ENCODE measurements around the gene HELZ2.
A peak's percentile ranks its signal among the peaks of the same experiment; 100 is the strongest.

The HELZ2 gene

DNA sequence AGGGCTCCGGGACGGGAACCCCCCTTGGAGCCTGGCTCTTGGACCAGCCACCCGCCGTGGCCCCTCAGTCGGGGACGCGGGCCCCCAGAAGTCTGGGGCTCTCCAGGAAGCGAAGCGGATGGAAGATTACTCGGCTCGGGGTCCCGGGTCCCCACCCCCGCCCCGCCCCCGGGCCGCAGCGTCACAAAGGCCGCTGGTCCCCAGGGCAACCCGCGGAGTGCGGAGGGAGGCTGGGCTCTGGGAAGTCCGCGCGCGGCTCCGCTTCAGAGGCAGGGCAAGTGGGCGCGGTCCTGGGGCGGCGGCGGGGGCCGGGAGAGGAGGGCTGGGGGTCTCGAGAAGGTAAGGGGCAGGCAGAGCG lies 20.1 kb downstream of the HELZ2 start, which contains the start of gene FNDC11:
Gene FNDC11, plus strand, starts transcription at position 227 of the 358 bp plus-strand sequence. CDS start 1,505 bp downstream, outside the sequence.
- DNase-seq (ENCODE audit: low spot score) (no peak), FAIRE-seq (no peak)

DNA sequence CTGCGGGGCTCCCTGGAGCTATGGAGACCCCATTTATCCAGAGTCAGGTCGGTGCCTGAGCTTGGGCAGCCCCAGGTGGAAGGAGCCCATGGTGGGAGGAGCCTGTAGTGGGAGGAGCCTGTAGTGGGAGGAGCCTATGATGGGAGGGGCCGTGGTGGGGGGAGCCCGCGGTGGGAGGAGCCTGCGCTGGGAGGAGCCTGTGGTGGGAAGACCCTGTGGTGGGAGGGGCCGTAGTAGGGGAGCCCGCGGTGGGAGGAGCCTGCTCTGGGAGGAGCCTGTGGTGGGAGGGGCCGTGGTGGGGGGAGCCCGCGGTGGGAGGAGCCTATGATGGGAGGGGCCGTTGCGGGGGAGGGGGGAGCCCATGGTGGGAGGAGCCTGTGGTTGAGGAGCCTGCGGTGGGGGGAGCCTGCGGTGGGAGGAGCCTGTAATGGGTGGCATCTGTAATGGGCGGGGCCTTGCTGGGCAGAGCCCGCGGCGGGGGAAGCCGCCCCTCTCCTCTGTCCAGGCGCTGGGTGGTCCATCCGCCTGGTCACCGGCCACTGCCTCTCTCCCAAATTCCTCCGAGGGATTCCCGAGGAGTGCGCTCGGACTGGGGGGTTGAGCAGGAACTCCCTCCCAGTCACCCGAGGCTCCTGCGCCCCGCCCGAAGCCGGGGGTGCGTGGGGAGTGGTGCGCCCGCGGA lies 20.6 kb downstream of the HELZ2 start:
- DNase-seq (ENCODE audit: low spot score) (peak; percentile 62), FAIRE-seq (peak; percentile 88)

GRCh38 chr20:63552481-63553249 lies 21.4 kb downstream of the HELZ2 start:
- DNase-seq (ENCODE audit: low spot score) (no peak), FAIRE-seq (no peak)

- FAIRE-seq (no peak), DNase-seq (ENCODE audit: low spot score) (no peak)
Measured at GRCh38 chr20:63551068-63551467, 23.0 kb downstream of the HELZ2 start.

DNA sequence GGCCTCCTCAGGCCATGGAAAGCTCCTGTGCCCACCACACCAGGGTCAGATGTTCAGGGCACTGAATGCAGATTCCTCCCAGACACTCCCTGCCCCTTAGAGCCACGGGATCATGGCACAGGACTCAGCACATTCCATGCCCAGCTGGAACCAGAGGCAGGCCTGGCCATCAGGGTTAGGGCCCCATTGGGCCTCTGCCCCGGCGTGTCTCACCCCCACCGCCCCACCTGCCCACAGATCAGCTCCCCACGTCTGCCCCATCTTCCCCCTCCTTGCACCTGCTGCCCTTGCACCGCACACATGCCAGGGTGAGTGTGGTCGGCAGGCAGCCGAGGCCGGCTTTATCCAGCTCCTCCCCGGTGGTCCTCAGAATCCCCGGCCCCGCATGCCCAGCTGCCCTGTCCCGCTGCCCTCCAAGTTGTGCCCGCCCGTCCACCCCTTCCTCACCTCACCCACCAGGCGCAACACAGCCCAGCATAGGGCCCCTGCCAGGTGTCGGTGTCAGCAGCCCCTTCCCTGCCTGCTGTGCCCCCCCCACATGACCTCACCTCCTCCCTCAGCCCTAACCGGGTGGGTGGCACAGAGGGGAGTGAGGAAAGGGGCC lies 24.3 kb downstream of the HELZ2 start:
- DNase-seq (ENCODE audit: low spot score) (no peak), FAIRE-seq (peak; percentile 50)

GRCh38 chr20:63549019-63549418 lies 25.0 kb downstream of the HELZ2 start:
- FAIRE-seq, result no peak

GRCh38 chr20:63548542-63548941 lies 25.5 kb downstream of the HELZ2 start:
- no peak for DNase-seq (ENCODE audit: low spot score)
- FAIRE-seq, result peak; percentile 5

More at GRCh38 chr20:63549019-63549418, 25.0 kb downstream of the HELZ2 start:
- no peak for DNase-seq (ENCODE audit: low spot score)

GRCh38 chr20:63547725-63548480 lies 26.1 kb downstream of the HELZ2 start, which contains the start of gene SRMS:
TSS of gene SRMS (minus strand) at chr20:63547749. CDS start at chr20:63547463, 286 bp downstream.
- FAIRE-seq (no peak), DNase-seq (ENCODE audit: low spot score) (no peak)

DNA sequence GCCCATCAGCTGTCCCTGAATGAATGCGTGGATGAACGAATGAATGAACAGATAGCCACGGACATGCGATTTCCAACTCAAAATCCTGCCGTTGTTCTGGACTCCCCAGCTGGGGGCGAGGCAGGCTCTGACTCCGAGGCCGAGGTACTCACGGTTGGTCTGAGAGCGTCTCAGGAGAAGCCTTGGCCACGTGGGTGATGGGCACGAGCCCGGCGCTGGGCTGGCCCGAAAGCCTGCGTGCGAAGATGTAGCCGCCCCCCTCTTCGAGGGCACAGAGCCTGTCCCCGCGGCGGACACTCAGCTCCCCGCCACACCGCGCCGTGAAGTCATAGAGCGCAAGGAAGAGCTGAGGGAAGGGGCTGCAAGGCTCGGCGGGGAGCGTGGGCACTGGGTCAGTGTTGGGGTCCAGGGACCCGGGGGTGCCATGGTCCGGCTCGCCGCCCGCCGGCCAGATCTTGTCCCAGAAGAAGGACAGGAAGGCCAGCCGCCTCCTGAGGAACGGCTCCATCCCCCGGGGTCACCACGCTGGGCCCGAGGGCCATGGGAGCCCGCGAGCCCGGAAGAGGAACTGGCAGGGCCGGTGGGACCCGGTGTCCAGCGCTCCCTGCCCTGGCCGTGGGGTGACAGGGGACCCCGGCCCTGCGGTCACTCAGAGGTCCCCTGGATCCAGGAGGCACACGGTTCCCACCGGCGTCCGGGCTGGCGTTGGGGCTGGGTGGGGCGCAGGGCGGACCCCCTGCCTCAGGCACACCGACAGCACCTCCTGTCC lies 26.9 kb downstream of the HELZ2 start:
- DNase-seq (ENCODE audit: low spot score) (no peak), FAIRE-seq (no peak)

- FAIRE-seq (no peak), DNase-seq (ENCODE audit: low spot score) (no peak)
Measured at GRCh38 chr20:63546256-63546955, 27.6 kb downstream of the HELZ2 start.

DNA sequence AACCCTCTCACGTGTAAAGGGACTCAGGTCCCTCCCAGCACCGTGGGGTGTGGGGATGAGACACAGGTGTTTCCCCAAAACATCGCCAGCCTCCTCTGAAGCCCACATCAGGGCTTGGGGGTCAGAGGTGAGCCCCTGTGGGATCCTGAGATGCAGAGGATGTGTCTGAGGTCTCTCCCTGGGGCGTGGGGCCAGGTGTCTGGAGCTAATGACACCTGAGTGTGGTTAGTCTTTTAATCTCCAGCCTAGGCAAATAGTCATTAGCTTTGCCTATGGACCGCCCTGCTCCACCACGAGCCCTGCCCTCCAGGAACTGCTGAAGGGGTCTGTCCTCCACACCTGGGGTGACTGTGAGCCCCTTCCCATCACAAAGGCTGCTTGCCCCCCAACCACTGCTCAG lies 28.2 kb downstream of the HELZ2 start:
- no peak for DNase-seq (ENCODE audit: low spot score)
- no peak for FAIRE-seq

- DNase-seq (ENCODE audit: low spot score) (peak; percentile 91), FAIRE-seq (no peak)
Measured at GRCh38 chr20:63544958-63545516, 29.0 kb downstream of the HELZ2 start.

DNA sequence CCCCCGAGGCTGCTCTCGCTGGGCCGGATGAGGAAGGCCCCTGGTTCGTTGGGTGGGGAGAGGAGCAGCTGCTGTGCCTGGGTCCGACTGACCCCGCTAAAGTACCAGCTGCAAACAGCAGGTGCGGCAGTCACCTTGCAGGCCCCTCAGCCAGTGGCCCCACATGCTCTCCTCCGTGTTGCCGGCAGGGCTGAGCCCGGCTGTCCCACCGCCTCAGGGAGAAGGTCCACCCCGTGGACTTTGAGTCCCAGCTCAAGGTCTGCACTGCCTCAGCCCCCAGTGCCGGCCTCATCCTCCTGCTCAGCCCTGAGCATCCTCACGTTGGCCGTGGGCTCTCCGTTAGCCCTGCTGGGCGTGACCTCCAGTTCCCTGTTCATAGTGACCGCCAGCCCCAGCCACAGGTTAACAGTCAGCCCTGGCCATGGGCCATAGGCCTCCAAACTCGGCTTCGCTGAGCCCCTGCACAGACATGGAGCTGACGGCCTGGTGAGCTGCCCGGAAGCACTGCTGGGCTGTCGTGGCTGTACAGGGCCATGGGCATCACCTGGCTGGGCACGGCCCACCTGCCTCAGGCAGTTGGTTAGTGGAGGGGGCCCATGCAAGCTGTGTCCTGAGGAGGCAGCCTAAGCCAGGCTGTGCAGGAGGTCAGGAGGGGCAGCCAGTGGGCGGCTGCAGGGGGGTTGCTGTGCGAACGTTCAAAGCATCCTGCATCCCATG lies 29.6 kb downstream of the HELZ2 start:
- FAIRE-seq, result peak; percentile 71

DNA sequence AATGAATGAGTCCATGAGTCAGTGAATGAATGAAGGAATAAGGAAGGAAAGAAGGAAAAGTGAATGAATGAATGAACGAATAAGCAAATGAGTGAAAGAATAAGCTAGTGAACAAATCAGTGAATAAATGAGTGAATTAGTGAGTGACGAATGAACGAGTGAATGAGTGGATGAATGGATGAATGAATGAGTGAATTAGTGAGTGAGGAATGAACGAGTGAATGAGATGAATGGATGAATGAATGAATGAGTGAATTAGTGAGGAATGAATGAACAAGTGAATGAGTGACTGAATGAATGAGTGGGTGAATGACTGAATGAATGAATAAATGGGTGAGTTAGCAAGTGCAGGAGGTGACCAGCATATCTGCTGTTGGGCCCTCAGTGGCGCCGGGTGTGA lies 30.3 kb downstream of the HELZ2 start:
- FAIRE-seq, result peak; percentile 84

More for the DNA sequence above, 29.6 kb downstream of the HELZ2 start:
- no peak for DNase-seq (ENCODE audit: low spot score)

GRCh38 chr20:63543131-63543530 lies 30.9 kb downstream of the HELZ2 start:
- no peak for FAIRE-seq
- DNase-seq (ENCODE audit: low spot score), result no peak

More for the DNA sequence above, 30.3 kb downstream of the HELZ2 start:
- no peak for DNase-seq (ENCODE audit: low spot score)

DNA sequence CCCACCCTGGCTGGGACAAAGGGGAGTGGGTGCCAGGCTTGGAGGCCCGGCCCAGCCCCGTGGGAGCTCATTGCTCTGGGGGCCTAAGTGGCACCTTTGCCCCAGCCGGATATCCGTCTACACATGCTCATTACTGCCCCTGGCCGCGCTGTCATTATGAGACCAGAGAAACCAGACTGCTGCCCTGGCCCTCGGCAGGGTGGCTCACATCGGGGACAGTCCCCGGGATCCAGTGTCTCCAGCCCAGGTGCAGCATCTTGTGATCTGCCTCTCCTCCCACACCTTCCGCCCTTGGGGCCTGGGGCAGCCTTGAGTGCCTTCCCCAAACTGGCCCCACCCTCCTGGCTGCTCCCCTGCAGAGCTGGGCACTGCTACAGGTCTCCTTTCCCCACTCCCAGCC lies 31.3 kb downstream of the HELZ2 start:
- no peak for DNase-seq (ENCODE audit: low spot score)
- FAIRE-seq, result no peak

DNA sequence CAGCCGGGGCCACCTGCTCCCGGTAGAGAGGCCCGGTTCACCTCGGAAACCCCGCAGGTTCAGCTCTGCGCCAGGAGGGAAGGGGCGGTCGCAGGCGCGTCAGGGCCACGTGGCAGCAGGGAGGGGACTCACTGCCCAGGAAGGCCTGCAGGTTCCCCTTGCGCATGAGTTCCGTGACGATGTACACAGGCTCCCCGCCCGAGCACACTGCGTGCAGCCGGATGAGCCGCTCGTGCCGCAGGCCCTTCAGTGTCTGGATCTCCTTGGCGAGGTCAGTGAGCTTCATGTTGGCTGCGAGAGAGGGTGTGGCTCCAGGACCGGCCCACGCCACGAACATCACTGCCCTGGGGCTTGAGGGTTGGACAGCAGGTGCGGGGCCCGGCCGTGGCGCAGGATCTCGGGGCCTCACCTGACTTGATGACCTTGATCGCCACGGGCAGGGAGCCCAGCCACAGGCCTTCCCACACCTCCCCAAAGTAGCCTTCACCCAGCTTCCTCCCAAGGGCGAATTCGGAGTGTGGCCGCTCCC lies 31.9 kb downstream of the HELZ2 start:
- FAIRE-seq, result no peak
- no peak for DNase-seq (ENCODE audit: low spot score)

DNA sequence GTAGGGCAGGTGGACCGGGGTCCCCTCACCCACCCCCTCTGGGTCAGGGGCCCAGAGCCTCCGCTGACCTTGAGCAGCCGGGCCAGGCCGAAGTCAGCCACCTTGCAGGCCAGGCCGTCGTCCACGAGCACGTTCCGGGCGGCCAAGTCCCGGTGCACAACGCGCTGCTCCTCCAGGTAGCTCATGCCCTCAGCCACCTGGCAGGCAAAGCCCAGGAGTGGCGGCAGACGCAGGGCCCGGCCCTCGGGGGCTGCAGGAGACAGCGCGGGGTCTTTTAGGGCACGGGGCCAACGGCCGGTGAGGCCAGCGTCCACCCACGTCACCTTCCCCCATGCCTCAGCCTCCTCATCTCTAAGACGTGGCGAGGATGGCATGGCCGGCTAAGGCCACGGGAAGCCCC lies 32.7 kb downstream of the HELZ2 start:
- FAIRE-seq (no peak), DNase-seq (ENCODE audit: low spot score) (no peak)

Measured in urothelium cell line (cell line).